Measurements from ENCODE around the gene SNX20. TPM values are rescaled to one million over a fixed set of nuclear protein-coding genes. Genes with fewer than 3 reads are reported as not detected.

The SNX20 gene
- total and polyA plus RNA-seq, 8 donors = 1.3 to 17.6 (median 1.5) TPM

GRCh38 chr16:50662306-50662940 is 18.7 kb downstream of the SNX20 start:
- no peaks in the 10 kb centered on the region for H3K9me3 ChIP-seq
- DNase-seq (no peak), ATAC-seq (no peak)
- H3K4me1 ChIP-seq = peaks cover 0 to 31% of the 10 kb centered on the region in 2 donors
- H3K36me3 ChIP-seq = no peaks in the 10 kb centered on the region
- intact Hi-C loops (cut with DNase I) = no loop called here
- TF ChIP-seq CTCF (IDR thresholded peaks at IDR 0.05) = no peak
- no peak overlapping the region for H3K27ac ChIP-seq
- no peaks in the 10 kb centered on the region for H3K27me3 ChIP-seq
- no peak overlapping the region for H3K4me3 ChIP-seq

GRCh38 chr16:50659806-50660205 is 21.3 kb downstream of the SNX20 start:
- Histone ChIP-seq H3K4me1 (peaks cover 0 to 6% of the 10 kb centered on the region in 2 donors), H3K36me3 (no peaks in the 10 kb centered on the region), H3K27me3 (no peaks in the 10 kb centered on the region), H3K4me3 (no peak overlapping the region), H3K27ac (no peak overlapping the region), H3K9me3 (no peaks in the 10 kb centered on the region)
- ATAC-seq = no peak
- DNase-seq = no peak
- intact Hi-C loops (cut with DNase I) = no loop called here
- TF ChIP-seq CTCF (IDR thresholded peaks at IDR 0.05) = no peak

- no peak for DNase-seq
- intact Hi-C loops (cut with DNase I) = no loop called here
- Histone ChIP-seq H3K36me3 (no peaks in the 10 kb centered on the region), H3K27ac (no peak overlapping the region), H3K4me3 (no peak overlapping the region), H3K27me3 (no peaks in the 10 kb centered on the region), H3K9me3 (no peaks in the 10 kb centered on the region), H3K4me1 (no peaks in the 10 kb centered on the region)
- peak; percentile 30 for ATAC-seq
- TF ChIP-seq CTCF (IDR thresholded peaks at IDR 0.05) = no peak
These were observed 23.9 kb downstream of the SNX20 start for GRCh38 chr16:50657241-50657640.

GRCh38 chr16:50655558-50656055 is 25.5 kb downstream of the SNX20 start:
- no peak overlapping the region for H3K4me3 ChIP-seq
- no peak for ATAC-seq
- H3K27me3 ChIP-seq = no peaks in the 10 kb centered on the region
- H3K27ac ChIP-seq = no peak overlapping the region
- TF ChIP-seq CTCF (IDR thresholded peaks at IDR 0.05) = no peak
- DNase-seq = no peak
- intact Hi-C loops (cut with DNase I) = no loop called here
- no peaks in the 10 kb centered on the region for H3K4me1 ChIP-seq
- H3K36me3 ChIP-seq = no peaks in the 10 kb centered on the region
- no peaks in the 10 kb centered on the region for H3K9me3 ChIP-seq

- no peak for DNase-seq
- H3K9me3 ChIP-seq = no peaks in the 10 kb centered on the region
- no peak overlapping the region for H3K27ac ChIP-seq
- H3K27me3 ChIP-seq = no peaks in the 10 kb centered on the region
- H3K36me3 ChIP-seq = no peaks in the 10 kb centered on the region
- H3K4me3 ChIP-seq = no peak overlapping the region
- H3K4me1 ChIP-seq = no peaks in the 10 kb centered on the region
- ATAC-seq = no peak
- TF ChIP-seq CTCF (IDR thresholded peaks at IDR 0.05) = no peak
- intact Hi-C loops (cut with DNase I) = no loop called here
These were observed 27.2 kb downstream of the SNX20 start for GRCh38 chr16:50653633-50654519.

Data from left lung (tissue), 10 donors.